ENCODE measurements around the gene SPACA6.

Gene SPACA6

GRCh38 chr19:51693260-51693659 lies at the start of gene SPACA6:
Gene SPACA6, plus strand, starts transcription at chr19:51693330. Its CDS starts 197 bp downstream, at chr19:51693527.
- DNase-seq, result no peak

GRCh38 chr19:51644636-51645271 lies 48.4 kb upstream of the SPACA6 start:
- DNase-seq, result no peak

- peak; percentile 27 for DNase-seq
Observed at GRCh38 chr19:51646730-51647129, 46.4 kb upstream of the SPACA6 start, which contains the start of gene SIGLEC14. Gene SIGLEC14, minus strand, starts transcription at chr19:51646825. Its CDS starts 66 bp downstream, at chr19:51646759.

GRCh38 chr19:51647318-51647717 lies 45.8 kb upstream of the SPACA6 start:
- DNase-seq, result no peak

GRCh38 chr19:51651216-51651846 lies 41.8 kb upstream of the SPACA6 start:
- peak; percentile 96 for DNase-seq

- peak; percentile 50 for DNase-seq
Observed at GRCh38 chr19:51652266-51652665, 40.9 kb upstream of the SPACA6 start.

- DNase-seq, result no peak
Observed at GRCh38 chr19:51653162-51653561, 40.0 kb upstream of the SPACA6 start.

- DNase-seq, result no peak
Observed at GRCh38 chr19:51654783-51655182, 38.3 kb upstream of the SPACA6 start.

DNA sequence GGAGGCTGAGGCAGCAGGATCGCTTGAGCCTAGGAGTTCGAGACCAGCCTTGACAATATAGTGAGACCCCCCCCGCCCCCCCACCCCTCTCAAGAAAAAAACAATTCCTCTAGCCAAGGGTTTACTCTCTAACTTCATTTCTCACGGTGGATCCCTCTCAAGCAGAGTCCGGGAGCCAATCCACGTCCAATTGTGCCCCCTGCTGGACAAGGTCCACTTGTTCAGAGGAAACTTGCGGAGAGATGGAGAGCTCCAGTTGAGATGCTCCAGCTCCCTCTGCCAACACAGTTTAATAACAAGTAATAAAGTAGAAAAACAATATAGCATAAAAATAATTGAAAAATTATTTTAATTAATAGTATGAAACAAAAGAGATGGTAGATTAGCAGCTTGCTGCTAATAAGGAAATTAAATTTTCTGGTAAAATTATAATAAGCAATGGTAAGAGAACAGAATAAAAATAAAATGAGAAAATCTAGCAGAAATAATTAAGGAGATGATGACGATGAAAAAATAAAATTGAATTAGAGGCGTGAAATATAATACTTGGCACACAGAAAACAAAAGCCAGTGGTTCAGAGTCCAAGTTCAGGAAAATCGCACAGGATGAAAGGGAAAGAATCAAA lies 32.0 kb upstream of the SPACA6 start:
- peak; percentile 86 for DNase-seq

GRCh38 chr19:51663650-51664049 lies 29.5 kb upstream of the SPACA6 start:
- DNase-seq, result peak; percentile 17

GRCh38 chr19:51664131-51664530 lies 29.0 kb upstream of the SPACA6 start:
- no peak for DNase-seq

GRCh38 chr19:51664997-51665396 lies 28.1 kb upstream of the SPACA6 start:
- DNase-seq, result no peak

DNA sequence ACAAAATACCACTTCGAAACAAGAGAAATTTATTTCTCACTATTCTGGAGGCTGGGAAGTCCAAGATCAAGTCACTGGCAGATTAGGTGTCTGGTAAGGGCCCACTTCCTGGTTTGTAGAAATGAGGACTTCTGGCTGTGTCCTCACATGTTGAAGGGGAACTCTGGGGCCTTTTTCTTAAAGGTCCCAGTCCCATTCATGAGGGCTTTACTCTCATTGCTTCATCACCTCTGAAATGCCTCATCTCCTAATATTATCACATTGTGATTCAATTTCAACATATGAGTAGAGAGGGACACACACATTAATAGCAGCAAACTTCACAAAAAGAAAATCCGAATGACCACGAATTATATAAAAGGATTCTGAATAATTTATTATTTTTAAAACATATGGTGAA lies 24.9 kb upstream of the SPACA6 start:
- DNase-seq, result peak; percentile 99

GRCh38 chr19:51675911-51676565 lies 17.1 kb upstream of the SPACA6 start:
- DNase-seq, result peak; percentile 69

DNA sequence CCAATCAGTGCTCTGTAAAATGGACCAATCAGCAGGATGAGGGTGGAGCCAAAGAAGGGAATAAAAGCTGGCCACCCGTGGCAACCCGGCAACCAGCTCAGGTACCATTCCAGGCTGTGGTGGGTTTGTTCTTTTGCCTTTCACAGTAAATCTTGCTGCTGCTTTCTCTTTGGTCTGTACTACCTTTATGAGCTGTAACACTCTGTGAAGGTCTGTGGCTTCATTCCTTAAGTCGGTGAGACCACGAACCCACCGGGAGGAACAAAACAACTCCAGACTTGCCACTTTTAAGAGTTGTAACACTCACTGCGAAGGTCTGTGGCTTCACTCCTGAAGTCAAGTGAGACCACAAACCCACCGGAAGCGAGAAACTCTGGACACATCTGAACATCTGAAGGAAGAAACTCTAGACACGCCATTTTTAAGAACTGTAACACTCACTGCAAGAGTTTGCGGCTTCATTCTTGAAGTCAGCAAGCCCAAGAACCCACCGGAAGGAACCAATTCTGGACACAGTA lies 16.5 kb upstream of the SPACA6 start:
- no peak for DNase-seq

DNA sequence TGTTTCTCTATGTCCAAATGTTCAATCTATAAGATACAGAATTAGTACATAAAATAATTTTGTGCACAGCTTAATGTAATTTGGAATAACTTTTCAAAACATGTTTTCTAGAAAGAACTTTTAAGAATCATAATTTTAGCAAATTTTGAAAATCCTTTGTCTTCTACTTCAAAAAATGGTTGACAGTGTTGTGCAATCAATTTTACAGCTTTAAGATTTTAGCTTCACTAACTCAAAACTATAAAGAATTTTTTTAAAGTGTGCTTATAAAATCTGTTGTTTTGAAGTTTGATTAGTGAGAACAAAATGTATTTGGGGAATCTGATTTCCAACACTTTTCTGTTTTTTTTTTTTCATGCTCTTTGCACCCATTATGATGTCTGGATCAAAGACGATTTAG lies 12.7 kb upstream of the SPACA6 start:
- DNase-seq, result no peak

DNA sequence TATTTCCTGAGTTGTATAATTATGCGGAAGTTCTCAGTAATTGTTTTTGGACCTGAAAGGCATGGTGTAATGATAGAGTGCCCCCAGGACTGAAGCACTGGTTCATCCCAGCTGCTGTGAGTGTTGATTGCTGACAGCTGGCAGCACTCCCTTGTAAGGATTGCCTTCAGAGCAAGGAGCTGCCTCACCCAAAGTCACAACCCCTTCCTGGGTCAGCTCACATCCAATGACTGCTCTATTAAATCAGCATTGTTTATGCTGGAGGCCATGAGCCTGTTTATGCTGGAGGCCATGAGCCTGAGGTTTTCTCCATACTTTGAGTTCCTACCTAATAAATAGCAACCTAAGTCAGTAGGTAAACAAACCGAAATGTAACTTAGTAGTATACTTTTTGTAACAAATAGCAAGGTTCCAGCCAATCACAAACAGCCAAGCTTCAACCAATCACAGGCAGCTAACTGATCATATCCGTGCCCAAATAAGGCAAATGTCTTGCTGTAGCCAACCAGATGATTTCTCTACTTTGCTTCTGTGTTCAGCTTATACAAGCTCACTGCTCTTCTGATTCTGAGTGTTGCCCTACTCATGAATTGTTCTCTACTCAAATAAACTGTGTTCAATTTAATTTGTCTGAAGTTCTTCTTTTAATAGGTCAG lies 11.7 kb upstream of the SPACA6 start:
- no peak for DNase-seq

- DNase-seq, result no peak
Observed at GRCh38 chr19:51686171-51686570, 7.0 kb upstream of the SPACA6 start.

DNA sequence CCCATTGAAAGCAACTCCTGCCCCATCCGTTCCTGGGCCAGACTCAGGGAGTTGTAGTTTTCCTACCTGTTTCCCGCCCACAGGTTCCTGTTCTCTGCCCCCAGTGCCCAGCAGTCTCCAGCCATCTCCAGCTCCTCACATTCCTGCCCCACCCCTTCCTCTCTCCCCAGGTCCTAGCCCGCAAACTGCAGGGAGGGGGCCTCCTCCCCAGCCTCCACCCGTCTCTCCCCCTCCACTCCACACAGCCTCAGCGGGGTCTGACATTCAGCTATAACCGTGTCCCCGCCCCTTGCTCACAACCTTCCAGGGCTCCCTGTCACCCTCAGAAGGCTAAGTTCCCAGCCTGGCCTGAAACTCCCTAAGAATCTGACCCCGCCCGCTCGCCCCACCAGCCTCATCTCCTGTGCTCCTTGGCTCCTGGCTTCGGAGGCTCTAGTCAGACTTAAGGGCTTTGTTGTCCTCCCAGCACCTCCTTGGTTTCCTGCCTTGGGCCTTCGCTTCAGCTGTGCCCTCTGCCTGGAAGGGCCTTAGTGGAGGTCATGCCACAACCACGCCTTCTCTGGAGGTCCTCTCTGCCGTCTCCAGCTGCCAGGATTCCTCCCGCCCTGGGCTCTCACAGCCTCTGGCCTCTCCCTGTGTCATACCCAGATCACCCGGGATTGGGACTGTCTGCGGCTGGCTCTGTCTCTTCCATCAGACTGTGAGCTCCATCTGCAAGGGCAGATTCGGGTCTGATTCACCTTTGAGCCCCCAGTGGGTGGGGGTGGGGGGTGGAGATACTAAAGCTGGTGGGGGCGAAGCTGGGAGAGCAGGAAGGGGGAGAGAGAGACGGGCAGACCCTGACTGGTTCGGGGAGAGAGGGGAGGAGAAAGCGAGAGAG lies 5.1 kb upstream of the SPACA6 start:
- DNase-seq, result no peak

GRCh38 chr19:51688671-51689571 lies 4.2 kb upstream of the SPACA6 start:
- DNase-seq, result peak; percentile 74

Data from inflammatory macrophage treated with lipopolysaccharide for 4 hours (primary cell).